OCI-LY3 (cell line): ENCODE data around the gene COLQ.

Experiments
- H2AFZ ChIP-seq: fragments of 200-600, 300-600 bp; shearing (Covaris generic); 2 replicates; pipeline ENCODE4 v1.6.0; 2014; ENCODE audit warnings: antibody characterized with exemption, low read depth, low read length
- H3K27ac ChIP-seq: fragments of 200-600, 300-600 bp; sonication (generic); 2 replicates; pipeline ENCODE4 v1.5.1; 2014; ENCODE audit warnings: mild to moderate bottlenecking, low read length, moderate library complexity, mixed read lengths
- H3K27me3 ChIP-seq: fragments of 200-600, 300-600 bp; sonication (generic); 2 replicates; pipeline ENCODE4 v1.6.1; 2014; ENCODE audit warnings: low read depth, low read length, mixed read lengths
- H3K36me3 ChIP-seq: fragments of 200-600, 300-600 bp; sonication (generic); replicated peaks from 2 replicates; pipeline ENCODE3; 2014; ENCODE audit warnings: low read depth, low read length, mixed read lengths
- H3K4me1 ChIP-seq: fragments of 300-600, 200-600 bp; sonication (generic); 2 replicates; pipeline ENCODE4 v1.6.1; 2014; ENCODE audit warnings: low read length, mixed read lengths
- H3K4me2 ChIP-seq: fragments of 200-600, 300-600 bp; sonication (generic); 2 replicates; pipeline ENCODE4 v1.6.1; 2014; ENCODE audit warnings: low read length, mixed read lengths
- H3K4me3 ChIP-seq: fragments of 300-600, 200-600 bp; sonication (generic); 2 replicates; pipeline ENCODE4 v1.5.1; 2014; ENCODE audit warnings: antibody characterized with exemption, mild to moderate bottlenecking, low read length, moderate library complexity
- H3K79me2 ChIP-seq: fragments of 300-600, 200-600 bp; shearing (Covaris generic); 2 replicates; pipeline ENCODE4 v1.6.1; 2014; ENCODE audit warnings: mild to moderate bottlenecking, low read length, mixed read lengths
- H3K9ac ChIP-seq: fragments of 300-600, 200-600 bp; shearing (Covaris generic); 2 replicates; pipeline ENCODE4 v1.6.0; 2014; ENCODE audit warnings: mild to moderate bottlenecking, low read length, moderate library complexity
- H3K9me3 ChIP-seq: fragments of 200-600, 300-600 bp; shearing (Covaris generic); 2 replicates; pipeline ENCODE4 v1.6.1; 2014; ENCODE audit warnings: low read length, mixed read lengths; ENCODE audit not compliant: insufficient read depth
- H4K20me1 ChIP-seq: fragments of 200-600, 300-600 bp; sonication (generic); 2 replicates; pipeline ENCODE4 v1.6.1; 2016; ENCODE audit warnings: low read length, mixed read lengths; ENCODE audit not compliant: insufficient read depth
- CTCF ChIP-seq: fragments of 200-600, 300-600 bp; sonication (generic); IDR thresholded peaks from 2 replicates; pipeline ENCODE4 v1.5.1; 2014; ENCODE audit warnings: antibody characterized with exemption, low read length, low read depth
- EZH2phosphoT487 ChIP-seq: fragments of 200-600 bp; shearing (Covaris generic); IDR thresholded peaks from 2 replicates; pipeline ENCODE4 v1.6.1; 2018; ENCODE audit warnings: antibody characterized with exemption, mixed run types, low read depth

Gene COLQ

GRCh38 chr3:15511156-15511555, 10.3 kb downstream of the COLQ start:
- no peak for TF ChIP-seq EZH2phosphoT487
- no peak for TF ChIP-seq CTCF
- Histone ChIP-seq H4K20me1 (no peaks in the 10 kb centered on the region), H3K4me3 (no peak overlapping the region), H3K9me3 (no peaks in the 10 kb centered on the region), H3K27me3 (0 out of 2 replicates have a peak, but pooled peaks cover 3% of the 10 kb centered on the region), H3K79me2 (no peaks in the 10 kb centered on the region), H2AFZ (no peak overlapping the region), H3K36me3 (no peaks in the 10 kb centered on the region), H3K4me2 (no peak overlapping the region), H3K9ac (no peak overlapping the region), H3K4me1 (no peaks in the 10 kb centered on the region), H3K27ac (no peak overlapping the region)

- Histone ChIP-seq H3K27me3 (0 out of 2 replicates have a peak, but pooled peaks cover 3% of the 10 kb centered on the region), H3K9ac (no peak overlapping the region), H3K36me3 (no peaks in the 10 kb centered on the region), H3K79me2 (no peaks in the 10 kb centered on the region), H3K9me3 (no peaks in the 10 kb centered on the region), H4K20me1 (no peaks in the 10 kb centered on the region), H2AFZ (no peak overlapping the region), H3K27ac (no peak overlapping the region), H3K4me3 (no peak overlapping the region), H3K4me2 (no peak overlapping the region), H3K4me1 (no peaks in the 10 kb centered on the region)
- no peak for TF ChIP-seq CTCF
- no peak for TF ChIP-seq EZH2phosphoT487
These were observed 11.0 kb downstream of the COLQ start for GRCh38 chr3:15510493-15510892.

- no peaks in the 10 kb centered on the region for H3K9me3 ChIP-seq
- H3K36me3 ChIP-seq, result no peaks in the 10 kb centered on the region
- TF ChIP-seq EZH2phosphoT487, result no peak
- no peak for TF ChIP-seq CTCF
- no peak overlapping the region for H3K9ac ChIP-seq
- 0 out of 2 replicates have a peak, but pooled peaks cover 5% of the 10 kb centered on the region for H3K27me3 ChIP-seq
- no peak overlapping the region for H3K4me3 ChIP-seq
- no peaks in the 10 kb centered on the region for H3K79me2 ChIP-seq
- no peak overlapping the region for H3K4me2 ChIP-seq
- no peaks in the 10 kb centered on the region for H3K4me1 ChIP-seq
- H4K20me1 ChIP-seq, result no peaks in the 10 kb centered on the region
- H3K27ac ChIP-seq, result no peak overlapping the region
- no peak overlapping the region for H2AFZ ChIP-seq
These were observed 14.9 kb downstream of the COLQ start for GRCh38 chr3:15506571-15506970.

GRCh38 chr3:15505479-15506165, 15.9 kb downstream of the COLQ start:
- H3K9me3 ChIP-seq, result no peaks in the 10 kb centered on the region
- H3K79me2 ChIP-seq, result no peaks in the 10 kb centered on the region
- peaks cover 6% of the 10 kb centered on the region; the same call in 1 of the 2 replicates for H3K27me3 ChIP-seq
- no peak overlapping the region for H3K9ac ChIP-seq
- no peak overlapping the region for H3K27ac ChIP-seq
- H3K4me3 ChIP-seq, result no peak overlapping the region
- no peaks in the 10 kb centered on the region for H3K4me1 ChIP-seq
- TF ChIP-seq CTCF (no peak), EZH2phosphoT487 (no peak)
- no peak overlapping the region for H2AFZ ChIP-seq
- no peaks in the 10 kb centered on the region for H3K36me3 ChIP-seq
- H4K20me1 ChIP-seq, result no peaks in the 10 kb centered on the region
- H3K4me2 ChIP-seq, result no peak overlapping the region
